ENCODE results near the gene WDR38.

The WDR38 gene, protein sequence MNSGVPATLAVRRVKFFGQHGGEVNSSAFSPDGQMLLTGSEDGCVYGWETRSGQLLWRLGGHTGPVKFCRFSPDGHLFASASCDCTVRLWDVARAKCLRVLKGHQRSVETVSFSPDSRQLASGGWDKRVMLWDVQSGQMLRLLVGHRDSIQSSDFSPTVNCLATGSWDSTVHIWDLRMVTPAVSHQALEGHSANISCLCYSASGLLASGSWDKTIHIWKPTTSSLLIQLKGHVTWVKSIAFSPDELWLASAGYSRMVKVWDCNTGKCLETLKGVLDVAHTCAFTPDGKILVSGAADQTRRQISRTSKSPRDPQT

GRCh38 chr9:124852829-124853531 is at the start of gene WDR38:
Gene WDR38, plus strand, starts transcription at chr9:124853460. Its CDS starts 72 bp downstream, at chr9:124853532.
- peak within 1 kb of the TSS; percentile 7 for H3K4me3 ChIP-seq (ENCODE audit: low read length)
- H3K9ac ChIP-seq (ENCODE audit: low read length) = peak within 1 kb of the TSS; percentile 65

GRCh38 chr9:124803911-124804310 is 49.3 kb upstream of the WDR38 start:
- Histone ChIP-seq H3K4me1 (ENCODE audit: control insufficient read depth, insufficient read depth, low read length) (no peaks in the 10 kb centered on the region), H3K4me3 (ENCODE audit: low read length) (no peak overlapping the region), H3K9ac (ENCODE audit: low read length) (no peak overlapping the region), H3K36me3 (ENCODE audit: control insufficient read depth, insufficient read depth, low read length) (no peaks in the 10 kb centered on the region), H3K9me3 (ENCODE audit: control insufficient read depth, low read length) (no peaks in the 10 kb centered on the region), H3K27me3 (ENCODE audit: control insufficient read depth, insufficient read depth, low read length) (no peaks in the 10 kb centered on the region)

More at GRCh38 chr9:124852829-124853531, at the start of gene WDR38:
- Histone ChIP-seq H3K27me3 (ENCODE audit: control insufficient read depth, insufficient read depth, low read length) (peaks cover 12% of the 10 kb centered on the region), H3K9me3 (ENCODE audit: control insufficient read depth, low read length) (no peaks in the 10 kb centered on the region), H3K36me3 (ENCODE audit: control insufficient read depth, insufficient read depth, low read length) (peaks cover 1% of the 10 kb centered on the region), H3K4me1 (ENCODE audit: control insufficient read depth, insufficient read depth, low read length) (peaks cover 12% of the 10 kb centered on the region)

DNA sequence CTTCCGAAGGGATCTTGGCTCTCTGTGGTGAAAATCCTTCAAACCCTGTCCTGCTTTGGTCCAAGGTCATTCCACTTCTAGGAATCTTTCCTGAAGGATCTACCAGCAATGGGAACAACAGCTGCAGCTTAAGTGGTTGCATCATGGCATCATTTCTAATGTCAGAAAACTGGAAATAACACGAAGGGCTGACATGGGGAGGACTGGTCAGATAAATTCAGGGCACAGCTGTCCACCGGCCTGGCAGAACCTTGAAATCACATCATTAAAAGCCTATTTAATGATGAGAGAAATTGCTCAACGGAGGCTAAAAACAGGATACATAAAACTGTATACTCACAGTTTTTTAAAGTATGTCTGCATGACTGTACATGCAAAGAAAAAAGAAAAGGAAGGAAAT is 48.1 kb upstream of the WDR38 start:
- H3K4me3 ChIP-seq (ENCODE audit: low read length) = no peak overlapping the region
- no peak overlapping the region for H3K9ac ChIP-seq (ENCODE audit: low read length)
- no peaks in the 10 kb centered on the region for H3K9me3 ChIP-seq (ENCODE audit: control insufficient read depth, low read length)
- no peaks in the 10 kb centered on the region for H3K36me3 ChIP-seq (ENCODE audit: control insufficient read depth, insufficient read depth, low read length)
- H3K27me3 ChIP-seq (ENCODE audit: control insufficient read depth, insufficient read depth, low read length) = no peaks in the 10 kb centered on the region
- H3K4me1 ChIP-seq (ENCODE audit: control insufficient read depth, insufficient read depth, low read length) = no peaks in the 10 kb centered on the region

- Histone ChIP-seq H3K9ac (ENCODE audit: low read length) (no peak overlapping the region), H3K4me1 (ENCODE audit: control insufficient read depth, insufficient read depth, low read length) (no peaks in the 10 kb centered on the region), H3K36me3 (ENCODE audit: control insufficient read depth, insufficient read depth, low read length) (no peaks in the 10 kb centered on the region), H3K4me3 (ENCODE audit: low read length) (no peak overlapping the region), H3K9me3 (ENCODE audit: control insufficient read depth, low read length) (no peaks in the 10 kb centered on the region), H3K27me3 (ENCODE audit: control insufficient read depth, insufficient read depth, low read length) (no peaks in the 10 kb centered on the region)
These were observed 44.9 kb upstream of the WDR38 start for GRCh38 chr9:124808246-124808956.

GRCh38 chr9:124809211-124809610 is 44.0 kb upstream of the WDR38 start:
- Histone ChIP-seq H3K4me1 (ENCODE audit: control insufficient read depth, insufficient read depth, low read length) (no peaks in the 10 kb centered on the region), H3K36me3 (ENCODE audit: control insufficient read depth, insufficient read depth, low read length) (no peaks in the 10 kb centered on the region), H3K9ac (ENCODE audit: low read length) (no peak overlapping the region), H3K9me3 (ENCODE audit: control insufficient read depth, low read length) (no peaks in the 10 kb centered on the region), H3K4me3 (ENCODE audit: low read length) (no peak overlapping the region), H3K27me3 (ENCODE audit: control insufficient read depth, insufficient read depth, low read length) (no peaks in the 10 kb centered on the region)

- Histone ChIP-seq H3K4me1 (ENCODE audit: control insufficient read depth, insufficient read depth, low read length) (no peaks in the 10 kb centered on the region), H3K27me3 (ENCODE audit: control insufficient read depth, insufficient read depth, low read length) (no peaks in the 10 kb centered on the region), H3K36me3 (ENCODE audit: control insufficient read depth, insufficient read depth, low read length) (no peaks in the 10 kb centered on the region), H3K9ac (ENCODE audit: low read length) (no peak overlapping the region), H3K4me3 (ENCODE audit: low read length) (no peak overlapping the region), H3K9me3 (ENCODE audit: control insufficient read depth, low read length) (no peaks in the 10 kb centered on the region)
These were observed 43.3 kb upstream of the WDR38 start for GRCh38 chr9:124809741-124810500.

- no peak overlapping the region for H3K9ac ChIP-seq (ENCODE audit: low read length)
- H3K27me3 ChIP-seq (ENCODE audit: control insufficient read depth, insufficient read depth, low read length) = no peaks in the 10 kb centered on the region
- H3K4me1 ChIP-seq (ENCODE audit: control insufficient read depth, insufficient read depth, low read length) = no peaks in the 10 kb centered on the region
- no peaks in the 10 kb centered on the region for H3K36me3 ChIP-seq (ENCODE audit: control insufficient read depth, insufficient read depth, low read length)
- no peak overlapping the region for H3K4me3 ChIP-seq (ENCODE audit: low read length)
- H3K9me3 ChIP-seq (ENCODE audit: control insufficient read depth, low read length) = no peaks in the 10 kb centered on the region
These were observed 42.5 kb upstream of the WDR38 start for GRCh38 chr9:124810663-124811355.

DNA sequence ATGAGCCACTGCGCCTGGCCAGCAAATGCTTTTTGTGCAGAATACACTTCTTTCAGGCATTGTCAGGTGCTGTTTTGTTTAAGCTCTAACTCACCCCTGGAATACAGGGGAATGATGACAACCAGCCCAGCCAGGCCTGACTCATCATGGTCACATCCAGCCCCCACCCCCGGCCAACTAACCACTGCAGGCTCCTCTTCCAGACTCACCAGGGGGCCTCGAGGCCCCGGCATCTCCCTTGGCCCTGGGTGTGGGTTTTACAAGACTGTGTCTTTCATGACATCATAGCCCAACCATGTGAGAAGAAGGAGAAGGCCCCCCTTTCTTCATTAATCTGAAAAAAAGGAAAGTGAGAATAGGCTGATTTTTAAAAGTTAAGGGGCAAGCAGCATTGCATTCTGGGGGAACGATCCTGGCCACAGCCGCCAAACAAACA is 40.8 kb upstream of the WDR38 start:
- Histone ChIP-seq H3K4me1 (ENCODE audit: control insufficient read depth, insufficient read depth, low read length) (no peaks in the 10 kb centered on the region), H3K4me3 (ENCODE audit: low read length) (no peak overlapping the region), H3K36me3 (ENCODE audit: control insufficient read depth, insufficient read depth, low read length) (no peaks in the 10 kb centered on the region), H3K9ac (ENCODE audit: low read length) (no peak overlapping the region), H3K9me3 (ENCODE audit: control insufficient read depth, low read length) (no peaks in the 10 kb centered on the region), H3K27me3 (ENCODE audit: control insufficient read depth, insufficient read depth, low read length) (no peaks in the 10 kb centered on the region)

DNA sequence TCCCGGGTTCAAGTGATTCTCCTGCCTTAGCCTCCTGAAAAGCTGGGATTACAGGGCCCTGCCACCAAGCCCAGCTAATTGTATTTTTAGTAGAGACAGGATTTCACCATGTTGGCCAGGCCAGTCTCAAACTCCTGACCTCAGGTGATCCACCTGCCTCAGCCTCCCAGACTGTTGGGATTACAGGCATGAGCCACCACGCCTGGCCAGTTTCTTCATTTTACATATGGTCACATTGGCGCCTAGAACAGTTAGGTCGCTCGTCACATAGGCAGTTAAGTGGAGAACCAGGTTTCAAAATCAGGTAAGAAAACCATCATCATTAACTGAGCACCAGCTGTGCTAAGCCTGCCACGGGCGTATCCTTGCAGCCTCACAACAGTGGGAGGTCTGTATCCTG is 40.2 kb upstream of the WDR38 start:
- Histone ChIP-seq H3K9ac (ENCODE audit: low read length) (no peak overlapping the region), H3K4me1 (ENCODE audit: control insufficient read depth, insufficient read depth, low read length) (no peaks in the 10 kb centered on the region)

DNA sequence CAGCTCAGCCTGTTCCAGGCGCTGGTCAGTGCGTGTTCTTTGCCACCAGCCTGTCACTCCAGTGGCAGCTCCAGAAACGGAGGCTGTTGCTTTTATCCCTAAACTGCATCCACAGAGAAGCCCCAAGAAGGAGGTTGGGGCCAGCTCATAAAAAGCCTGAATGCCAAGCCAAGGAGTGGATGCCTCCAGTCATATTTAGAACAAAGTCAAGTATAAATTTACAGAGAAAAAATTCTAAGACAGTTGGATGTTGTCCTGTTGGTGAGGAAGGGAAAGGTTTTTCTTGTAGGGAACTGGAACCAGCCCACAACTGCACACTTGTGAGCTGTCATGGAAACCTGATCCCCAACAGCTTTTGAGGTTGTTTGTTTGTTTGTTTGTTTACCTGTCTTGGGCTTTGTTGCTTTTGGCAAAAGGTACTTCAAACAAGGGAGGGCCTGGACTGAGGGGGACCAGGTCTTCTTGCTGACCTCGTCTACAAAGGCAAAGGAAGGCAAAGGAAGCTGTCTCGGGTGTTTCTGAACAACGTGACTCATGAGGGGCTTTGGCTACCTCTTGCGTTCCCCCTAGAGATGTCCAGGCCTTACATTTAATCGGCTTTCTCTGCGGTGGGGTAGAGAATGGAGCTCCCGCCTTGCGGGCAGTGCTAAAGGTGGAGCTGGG is 39.6 kb upstream of the WDR38 start:
- H3K9ac ChIP-seq (ENCODE audit: low read length) = no peak overlapping the region
- no peaks in the 10 kb centered on the region for H3K36me3 ChIP-seq (ENCODE audit: control insufficient read depth, insufficient read depth, low read length)
- no peaks in the 10 kb centered on the region for H3K9me3 ChIP-seq (ENCODE audit: control insufficient read depth, low read length)
- no peaks in the 10 kb centered on the region for H3K27me3 ChIP-seq (ENCODE audit: control insufficient read depth, insufficient read depth, low read length)
- H3K4me1 ChIP-seq (ENCODE audit: control insufficient read depth, insufficient read depth, low read length) = no peaks in the 10 kb centered on the region
- no peak overlapping the region for H3K4me3 ChIP-seq (ENCODE audit: low read length)

More for the DNA sequence above, 40.2 kb upstream of the WDR38 start:
- Histone ChIP-seq H3K36me3 (ENCODE audit: control insufficient read depth, insufficient read depth, low read length) (no peaks in the 10 kb centered on the region), H3K27me3 (ENCODE audit: control insufficient read depth, insufficient read depth, low read length) (no peaks in the 10 kb centered on the region), H3K9me3 (ENCODE audit: control insufficient read depth, low read length) (no peaks in the 10 kb centered on the region), H3K4me3 (ENCODE audit: low read length) (no peak overlapping the region)

- H3K9ac ChIP-seq (ENCODE audit: low read length) = no peak overlapping the region
- no peak overlapping the region for H3K4me3 ChIP-seq (ENCODE audit: low read length)
- H3K36me3 ChIP-seq (ENCODE audit: control insufficient read depth, insufficient read depth, low read length) = no peaks in the 10 kb centered on the region
- no peaks in the 10 kb centered on the region for H3K4me1 ChIP-seq (ENCODE audit: control insufficient read depth, insufficient read depth, low read length)
- no peaks in the 10 kb centered on the region for H3K9me3 ChIP-seq (ENCODE audit: control insufficient read depth, low read length)
- no peaks in the 10 kb centered on the region for H3K27me3 ChIP-seq (ENCODE audit: control insufficient read depth, insufficient read depth, low read length)
These were observed 39.1 kb upstream of the WDR38 start for GRCh38 chr9:124814164-124814535.
